ENCODE data around the gene SATB2.

SATB2 gene

DNA sequence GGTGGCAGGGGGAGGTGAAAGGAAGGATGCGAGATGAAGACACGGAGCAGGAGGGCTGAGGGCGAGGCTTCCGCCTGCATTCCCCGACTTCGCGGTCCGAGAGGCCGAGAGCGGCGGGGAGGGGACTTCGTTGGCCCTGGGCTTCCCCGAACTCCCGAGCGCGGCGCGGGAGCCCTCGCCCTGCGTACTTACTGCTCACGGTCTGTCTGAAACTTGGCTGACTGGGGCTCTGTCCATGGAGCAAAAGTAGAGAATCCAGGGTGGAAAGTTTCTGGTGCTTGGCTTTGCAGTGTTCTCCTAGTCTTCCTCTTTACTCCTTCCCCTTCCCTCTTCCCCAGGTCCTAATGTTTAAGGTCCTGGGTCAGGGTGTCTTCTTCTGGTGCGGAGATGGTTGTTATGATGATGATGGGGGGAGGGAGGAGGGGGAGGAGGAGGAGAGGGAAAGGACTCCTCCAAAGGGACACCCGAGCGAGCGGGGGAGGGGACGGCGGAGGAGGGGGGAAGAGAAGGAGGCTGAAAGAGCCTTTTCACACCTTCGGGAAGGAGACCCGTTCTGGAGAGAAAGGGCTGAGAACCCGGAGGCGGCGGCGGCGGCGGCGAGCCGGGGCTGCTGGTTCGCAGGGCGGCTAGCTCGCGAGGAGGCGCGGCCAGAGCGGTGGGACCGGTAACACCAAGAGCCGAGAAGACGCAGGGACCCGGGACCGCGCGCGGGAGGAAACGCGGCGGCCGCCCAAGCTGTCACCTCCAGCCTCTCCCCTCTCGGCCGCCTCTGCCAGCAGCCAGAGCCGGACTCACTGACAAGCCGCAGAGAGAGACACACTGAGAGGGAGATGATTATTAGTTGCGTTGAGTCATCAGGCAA is at the start of gene SATB2:
Gene SATB2 (minus strand): TSS at position 793 of the 862 bp plus-strand sequence. CDS start 1,902 bp downstream, outside the sequence.
- no peak within 1 kb of the TSS for H3K27ac ChIP-seq

DNA sequence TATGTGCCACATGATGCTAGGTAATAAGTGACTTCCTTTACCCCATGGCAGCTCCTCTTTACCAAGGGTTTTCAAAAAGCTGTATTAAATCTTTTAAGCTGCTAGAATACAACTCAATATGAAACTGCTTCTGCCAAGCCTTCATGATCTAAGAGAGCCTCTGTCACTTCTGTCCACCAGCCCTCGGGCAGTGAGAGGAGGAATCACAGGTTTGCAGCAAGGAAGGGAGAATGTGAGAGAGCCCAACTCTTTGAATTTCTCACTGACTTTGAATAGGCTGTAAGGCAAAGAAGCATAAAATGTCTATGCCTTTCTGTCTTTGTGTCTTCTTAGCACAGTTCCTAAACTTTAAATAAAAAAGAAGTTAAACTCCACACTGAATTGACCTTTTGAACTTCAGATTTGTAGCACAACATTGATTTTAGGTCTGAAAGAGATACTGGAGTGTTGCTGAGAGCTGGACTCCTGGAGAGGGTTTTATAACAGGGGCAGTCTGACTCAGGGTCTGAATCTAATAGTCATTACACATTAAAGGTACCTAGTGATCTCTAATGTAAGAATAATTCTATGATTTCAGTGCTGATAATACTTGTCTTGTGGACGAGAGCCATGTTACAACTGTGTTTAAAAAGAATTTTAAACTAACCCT is 48.1 kb upstream of the SATB2 start:
- H3K27ac ChIP-seq = no peak overlapping the region
- TF ChIP-seq, protein P1, sequence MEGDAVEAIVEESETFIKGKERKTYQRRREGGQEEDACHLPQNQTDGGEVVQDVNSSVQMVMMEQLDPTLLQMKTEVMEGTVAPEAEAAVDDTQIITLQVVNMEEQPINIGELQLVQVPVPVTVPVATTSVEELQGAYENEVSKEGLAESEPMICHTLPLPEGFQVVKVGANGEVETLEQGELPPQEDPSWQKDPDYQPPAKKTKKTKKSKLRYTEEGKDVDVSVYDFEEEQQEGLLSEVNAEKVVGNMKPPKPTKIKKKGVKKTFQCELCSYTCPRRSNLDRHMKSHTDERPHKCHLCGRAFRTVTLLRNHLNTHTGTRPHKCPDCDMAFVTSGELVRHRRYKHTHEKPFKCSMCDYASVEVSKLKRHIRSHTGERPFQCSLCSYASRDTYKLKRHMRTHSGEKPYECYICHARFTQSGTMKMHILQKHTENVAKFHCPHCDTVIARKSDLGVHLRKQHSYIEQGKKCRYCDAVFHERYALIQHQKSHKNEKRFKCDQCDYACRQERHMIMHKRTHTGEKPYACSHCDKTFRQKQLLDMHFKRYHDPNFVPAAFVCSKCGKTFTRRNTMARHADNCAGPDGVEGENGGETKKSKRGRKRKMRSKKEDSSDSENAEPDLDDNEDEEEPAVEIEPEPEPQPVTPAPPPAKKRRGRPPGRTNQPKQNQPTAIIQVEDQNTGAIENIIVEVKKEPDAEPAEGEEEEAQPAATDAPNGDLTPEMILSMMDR (conservative IDR thresholded peaks at IDR 0.05) = no peak

More for the DNA sequence above, at the start of gene SATB2:
- TF ChIP-seq, protein P1 (conservative IDR thresholded peaks at IDR 0.05) = no peak

DNA sequence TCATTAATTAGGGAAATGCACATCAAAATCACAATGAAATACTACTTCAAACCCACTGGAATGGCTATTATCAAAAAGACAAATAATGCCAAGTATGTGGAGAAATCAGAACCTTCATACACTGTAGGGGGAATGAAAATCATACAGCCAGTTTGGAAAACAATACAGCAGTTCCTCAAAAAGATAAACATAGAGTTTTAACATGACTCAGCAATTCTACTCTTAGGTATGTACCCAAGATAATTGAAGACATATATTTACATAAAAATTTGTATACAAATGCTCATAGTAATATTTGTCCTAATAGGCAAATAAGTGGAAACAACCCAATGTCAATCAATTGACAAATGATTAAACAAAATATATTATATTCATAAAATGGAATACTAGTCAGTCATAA is 45.4 kb upstream of the SATB2 start:
- H3K27ac ChIP-seq = no peak overlapping the region
- TF ChIP-seq, protein P1 (conservative IDR thresholded peaks at IDR 0.05) = no peak

DNA sequence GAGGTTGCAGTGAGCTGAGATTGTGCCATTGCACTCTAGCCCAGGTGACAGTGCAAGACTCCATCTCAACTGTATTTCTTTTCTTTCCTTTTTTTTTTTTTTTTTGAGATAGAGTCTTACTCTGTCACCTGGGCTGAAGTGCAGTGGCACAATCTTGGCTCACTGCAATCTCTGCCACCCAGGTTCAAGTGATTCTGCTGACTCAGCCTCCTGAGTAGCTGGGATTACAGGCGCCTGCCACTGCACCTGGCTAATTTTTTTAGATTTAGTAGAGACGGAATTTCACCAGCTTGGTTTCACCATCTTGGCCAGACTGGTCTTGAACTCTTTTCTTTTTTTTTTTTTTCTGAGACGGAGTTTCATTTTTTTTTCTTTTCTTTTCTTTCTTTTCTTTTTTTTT is 41.3 kb upstream of the SATB2 start:
- TF ChIP-seq, protein P1 (conservative IDR thresholded peaks at IDR 0.05) = no peak
- H3K27ac ChIP-seq = no peak overlapping the region

DNA sequence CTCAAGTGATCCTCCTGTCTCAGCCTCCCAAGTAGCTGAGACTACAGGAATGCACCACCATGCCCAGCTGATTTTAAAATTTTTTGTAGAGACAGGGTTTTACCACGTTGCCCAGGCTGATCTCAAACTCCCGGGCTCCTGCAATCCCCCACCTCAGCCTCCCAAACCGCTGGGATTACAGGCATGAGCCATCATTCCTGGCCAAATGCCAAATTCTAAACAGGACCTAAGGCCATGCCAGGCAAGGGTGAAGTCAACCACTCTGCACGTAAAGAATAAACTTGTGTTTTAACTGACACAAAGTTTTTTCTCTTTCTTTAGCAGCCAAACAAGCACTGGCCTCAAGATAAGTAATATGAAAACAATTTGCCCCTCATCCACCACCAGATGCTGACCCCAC is 37.4 kb upstream of the SATB2 start:
- no peak overlapping the region for H3K27ac ChIP-seq
- TF ChIP-seq, protein P1 (conservative IDR thresholded peaks at IDR 0.05) = no peak

DNA sequence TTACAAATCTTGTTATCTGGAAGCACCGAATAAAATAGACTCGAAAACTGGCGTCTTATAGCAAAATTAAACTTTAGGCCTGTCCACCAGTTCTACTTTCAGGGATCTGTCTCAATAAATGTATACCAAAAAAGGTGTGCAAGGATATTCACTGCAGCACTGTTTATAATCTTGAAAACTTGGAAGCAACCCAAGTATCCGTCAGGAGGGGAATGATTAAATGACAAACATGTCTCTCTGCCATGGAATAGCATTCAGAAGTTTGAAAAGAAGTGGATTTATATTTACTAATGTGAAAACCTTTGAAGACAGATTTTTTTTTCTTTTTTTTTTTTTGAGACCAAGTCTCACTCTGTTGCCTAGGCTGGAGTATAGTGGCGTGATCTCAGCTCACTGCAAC is 32.3 kb upstream of the SATB2 start:
- no peak overlapping the region for H3K27ac ChIP-seq
- TF ChIP-seq, protein P1 (conservative IDR thresholded peaks at IDR 0.05) = no peak

DNA sequence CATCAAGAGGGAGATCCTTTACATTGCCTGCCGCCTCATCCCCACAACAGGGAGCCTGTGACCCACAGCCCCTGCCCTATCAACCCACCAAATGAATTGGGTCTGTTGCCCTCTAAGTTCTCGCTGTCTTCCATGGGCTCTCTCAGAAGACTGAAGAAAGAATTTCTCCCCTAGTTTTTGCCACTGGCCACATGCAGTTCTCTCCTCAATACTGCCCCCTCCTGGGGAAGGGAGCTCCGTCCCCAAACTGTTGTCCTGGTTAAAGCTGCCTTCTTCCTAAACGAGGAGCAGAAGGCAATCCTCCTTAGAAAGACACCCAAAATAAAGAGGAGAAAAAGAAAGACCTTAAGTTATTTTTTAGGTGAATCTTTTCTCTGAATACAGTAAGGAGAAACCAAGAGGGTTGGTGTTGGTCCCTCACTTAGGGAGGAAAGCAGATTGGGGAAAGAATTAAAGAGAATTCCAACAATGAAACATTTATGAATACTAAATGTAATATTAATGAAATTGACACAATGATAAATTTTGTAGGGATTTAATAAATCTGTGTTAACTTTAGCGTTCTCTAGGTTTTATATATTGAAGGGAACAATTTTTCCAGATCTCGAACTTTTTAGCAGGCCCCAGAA is 31.1 kb upstream of the SATB2 start:
- TF ChIP-seq, protein P1 (conservative IDR thresholded peaks at IDR 0.05) = peak; percentile 70
- no peak overlapping the region for H3K27ac ChIP-seq

Data from VCaP (cell line).